ENCODE results near the gene ZNF621. TPM values are rescaled to one million over a fixed set of nuclear protein-coding genes. Genes with fewer than 3 reads are reported as not detected.
A peak's percentile ranks its signal among the peaks of the same experiment; 100 is the strongest.

Gene ZNF621
- total RNA-seq, result 21.4 and 23.9 TPM in 2 replicates

DNA sequence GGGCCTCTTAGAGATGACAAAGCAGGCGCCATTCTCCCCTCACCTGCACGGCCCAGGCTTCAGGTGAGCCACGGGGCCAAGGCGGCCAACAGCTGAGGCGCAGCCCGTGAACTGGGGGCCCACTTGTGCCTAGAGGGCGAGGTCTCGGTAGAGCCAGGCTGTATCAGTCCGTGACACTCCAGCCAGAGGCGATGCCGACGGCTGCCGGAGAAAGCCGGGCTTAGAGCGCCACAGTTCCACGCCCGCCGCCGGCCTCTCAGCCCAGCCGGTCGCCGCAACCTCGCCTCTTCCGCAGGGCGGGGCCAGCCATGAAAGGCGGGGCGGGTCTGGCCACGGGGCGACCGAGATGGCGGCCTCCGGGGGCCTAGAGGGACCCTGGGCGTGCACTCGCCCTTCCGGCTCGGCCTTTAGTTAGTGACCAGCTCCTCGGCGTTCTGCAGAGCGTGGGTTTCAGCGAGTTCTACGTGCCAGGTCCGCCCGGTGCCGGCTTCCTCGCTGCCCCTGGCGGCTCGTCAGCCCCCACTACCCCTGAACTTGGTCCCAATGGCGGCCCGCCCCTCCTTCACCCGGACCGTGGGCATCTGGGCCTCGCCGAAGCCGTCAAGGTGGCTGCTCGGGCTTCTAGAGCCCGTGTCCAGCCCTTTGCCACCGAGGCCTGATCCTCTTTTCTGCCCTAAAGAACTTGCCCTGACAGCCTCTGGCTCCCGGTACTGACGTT is at the start of gene ZNF621:
Gene ZNF621, plus strand, starts transcription at position 393 of the 718 bp plus-strand sequence. CDS start 881 bp downstream, outside the sequence.
- peak within 1 kb of the TSS; percentile 100 for H3K4me2 ChIP-seq (ENCODE audit: insufficient read depth, low read length)
- H3K9me3 ChIP-seq (ENCODE audit: low read depth, low read length), result no peaks in the 10 kb centered on the region
- peaks cover 11% of the 10 kb centered on the region for H3K36me3 ChIP-seq (ENCODE audit: insufficient read depth, low read length)
- peak within 1 kb of the TSS; percentile 99 for H2AFZ ChIP-seq (ENCODE audit: low read length)
- H3K4me1 ChIP-seq (ENCODE audit: insufficient read depth, low read length), result peaks cover 13% of the 10 kb centered on the region
- peak within 1 kb of the TSS; percentile 95 for H3K4me3 ChIP-seq (ENCODE audit: insufficient read depth, low read length)
- TF ChIP-seq, protein P1, sequence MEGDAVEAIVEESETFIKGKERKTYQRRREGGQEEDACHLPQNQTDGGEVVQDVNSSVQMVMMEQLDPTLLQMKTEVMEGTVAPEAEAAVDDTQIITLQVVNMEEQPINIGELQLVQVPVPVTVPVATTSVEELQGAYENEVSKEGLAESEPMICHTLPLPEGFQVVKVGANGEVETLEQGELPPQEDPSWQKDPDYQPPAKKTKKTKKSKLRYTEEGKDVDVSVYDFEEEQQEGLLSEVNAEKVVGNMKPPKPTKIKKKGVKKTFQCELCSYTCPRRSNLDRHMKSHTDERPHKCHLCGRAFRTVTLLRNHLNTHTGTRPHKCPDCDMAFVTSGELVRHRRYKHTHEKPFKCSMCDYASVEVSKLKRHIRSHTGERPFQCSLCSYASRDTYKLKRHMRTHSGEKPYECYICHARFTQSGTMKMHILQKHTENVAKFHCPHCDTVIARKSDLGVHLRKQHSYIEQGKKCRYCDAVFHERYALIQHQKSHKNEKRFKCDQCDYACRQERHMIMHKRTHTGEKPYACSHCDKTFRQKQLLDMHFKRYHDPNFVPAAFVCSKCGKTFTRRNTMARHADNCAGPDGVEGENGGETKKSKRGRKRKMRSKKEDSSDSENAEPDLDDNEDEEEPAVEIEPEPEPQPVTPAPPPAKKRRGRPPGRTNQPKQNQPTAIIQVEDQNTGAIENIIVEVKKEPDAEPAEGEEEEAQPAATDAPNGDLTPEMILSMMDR (IDR thresholded peaks at IDR 0.05; ENCODE audit: extremely low read depth, low read depth, low read length), result no peak
- peaks cover 25% of the 10 kb centered on the region for H3K79me2 ChIP-seq (ENCODE audit: insufficient read depth, low read length)
- peak; percentile 96 for DNase-seq (ENCODE audit: insufficient read length, low spot score, missing footprints)
- no peaks in the 10 kb centered on the region for H3K27me3 ChIP-seq (ENCODE audit: insufficient read depth, low read length)
- H3K27ac ChIP-seq (ENCODE audit: low read depth, low read length), result peak within 1 kb of the TSS; percentile 92
- no peaks in the 10 kb centered on the region for H4K20me1 ChIP-seq (ENCODE audit: insufficient read depth, low read length)

DNA sequence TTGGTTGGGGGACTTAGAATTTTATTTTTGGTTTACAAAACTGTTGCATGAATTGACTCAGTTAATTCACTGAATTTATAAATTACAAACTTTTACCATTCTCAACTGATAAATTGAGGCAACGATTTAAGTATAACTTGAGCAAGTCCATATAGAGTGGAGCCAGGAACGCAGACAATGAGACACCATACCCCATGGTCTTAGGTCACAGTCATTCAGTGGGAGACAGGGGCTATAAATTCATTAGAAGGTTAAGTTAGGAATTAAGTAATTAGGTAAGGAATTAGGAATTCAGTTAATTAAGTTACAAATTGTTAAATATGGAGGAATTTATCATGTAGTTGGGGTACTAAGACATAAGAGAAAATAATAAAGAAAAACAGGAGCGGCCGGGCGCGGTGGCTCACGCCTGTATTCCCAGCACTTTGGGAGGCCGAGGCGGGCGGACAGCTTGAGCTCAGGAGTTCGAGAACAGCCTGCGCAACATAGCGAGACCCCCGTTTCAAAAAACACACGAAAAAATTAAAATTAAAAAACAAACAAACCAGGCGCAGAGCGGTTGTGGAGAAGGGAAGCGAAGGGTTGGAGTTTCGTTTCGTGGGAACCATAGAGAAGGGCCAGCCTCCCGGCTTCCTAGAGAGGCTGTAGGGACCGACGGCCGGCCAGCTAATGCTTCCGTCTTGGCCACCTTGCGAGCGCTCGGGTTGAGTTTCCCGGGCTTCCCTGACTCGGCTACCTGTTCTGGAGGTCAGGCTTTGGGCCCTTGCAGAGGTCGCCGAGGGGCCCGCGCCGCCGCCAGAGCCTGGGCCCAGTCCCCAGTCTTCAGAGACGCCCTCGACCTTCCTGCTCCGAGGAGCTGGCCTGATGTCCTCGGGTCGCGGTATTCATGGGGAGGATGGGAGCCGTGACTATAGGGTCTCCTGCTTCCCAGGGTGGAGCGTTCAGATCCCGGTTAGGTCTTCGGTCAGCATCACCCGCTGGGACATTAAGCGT is 48.0 kb upstream of the ZNF621 start, which contains the start of gene ZNF619:
Gene ZNF619, plus strand, starts transcription at position 645 of the 993 bp plus-strand sequence. CDS start 858 bp downstream, outside the sequence.
- DNase-seq (ENCODE audit: insufficient read length, low spot score, missing footprints), result peak; percentile 92
- H3K4me3 ChIP-seq (ENCODE audit: insufficient read depth, low read length), result peak within 1 kb of the TSS; percentile 97
- peak within 1 kb of the TSS; percentile 85 for H3K4me2 ChIP-seq (ENCODE audit: insufficient read depth, low read length)
- H2AFZ ChIP-seq (ENCODE audit: low read length), result peak within 1 kb of the TSS; percentile 91
- H3K27ac ChIP-seq (ENCODE audit: low read depth, low read length), result peak within 1 kb of the TSS; percentile 85
- H3K79me2 ChIP-seq (ENCODE audit: insufficient read depth, low read length), result peaks cover 3% of the 10 kb centered on the region
- H3K27me3 ChIP-seq (ENCODE audit: insufficient read depth, low read length), result no peaks in the 10 kb centered on the region
- no peaks in the 10 kb centered on the region for H4K20me1 ChIP-seq (ENCODE audit: insufficient read depth, low read length)
- TF ChIP-seq, protein P1 (IDR thresholded peaks at IDR 0.05; ENCODE audit: extremely low read depth, low read depth, low read length), result no peak
- peaks cover under 1% of the 10 kb centered on the region for H3K36me3 ChIP-seq (ENCODE audit: insufficient read depth, low read length)
- H3K4me1 ChIP-seq (ENCODE audit: insufficient read depth, low read length), result peaks cover 7% of the 10 kb centered on the region
- no peaks in the 10 kb centered on the region for H3K9me3 ChIP-seq (ENCODE audit: low read depth, low read length)

DNA sequence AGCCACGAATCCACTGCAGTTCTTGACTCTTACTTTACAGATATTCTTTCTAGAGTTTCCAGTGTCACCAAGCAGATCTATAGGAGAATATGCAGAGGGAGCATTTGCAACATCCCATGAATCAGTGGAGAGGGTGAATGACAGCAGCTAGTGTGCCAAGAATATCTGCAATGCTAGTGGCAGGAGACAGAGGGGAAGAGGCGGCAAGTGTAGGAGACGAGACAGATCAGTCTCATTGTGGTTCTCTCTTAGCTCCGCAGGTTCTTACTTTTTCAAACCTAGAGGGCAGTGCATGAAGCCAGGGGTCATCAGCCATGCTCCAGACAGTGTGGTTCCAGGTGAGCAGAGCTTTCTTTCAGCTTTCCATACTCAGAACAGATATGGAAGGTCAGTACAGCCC is 47.1 kb upstream of the ZNF621 start:
- H3K27me3 ChIP-seq (ENCODE audit: insufficient read depth, low read length), result no peaks in the 10 kb centered on the region
- peaks cover 7% of the 10 kb centered on the region for H3K4me1 ChIP-seq (ENCODE audit: insufficient read depth, low read length)
- peak overlapping the region; percentile 85 for H3K27ac ChIP-seq (ENCODE audit: low read depth, low read length)
- no peaks in the 10 kb centered on the region for H4K20me1 ChIP-seq (ENCODE audit: insufficient read depth, low read length)
- TF ChIP-seq, protein P1 (IDR thresholded peaks at IDR 0.05; ENCODE audit: extremely low read depth, low read depth, low read length), result no peak
- peaks cover 3% of the 10 kb centered on the region for H3K36me3 ChIP-seq (ENCODE audit: insufficient read depth, low read length)
- H3K9me3 ChIP-seq (ENCODE audit: low read depth, low read length), result no peaks in the 10 kb centered on the region
- peaks cover 3% of the 10 kb centered on the region for H3K79me2 ChIP-seq (ENCODE audit: insufficient read depth, low read length)
- peak overlapping the region; percentile 91 for H2AFZ ChIP-seq (ENCODE audit: low read length)
- H3K4me2 ChIP-seq (ENCODE audit: insufficient read depth, low read length), result peak overlapping the region; percentile 85
- DNase-seq (ENCODE audit: insufficient read length, low spot score, missing footprints), result peak; percentile 63
- peak overlapping the region; percentile 97 for H3K4me3 ChIP-seq (ENCODE audit: insufficient read depth, low read length)
